Esophagus muscularis mucosa (tissue), 4 donors: ENCODE measurements around the gene MZT1. TPM values are rescaled to one million over a fixed set of nuclear protein-coding genes. Genes with fewer than 3 reads are reported as not detected.

Experiments used
- DNase-seq: peaks from one replicate; pipeline ENCODE4 v3.0.0-alpha.2; 2017; ENCODE audit errors: extremely low spot score
- H3K27ac ChIP-seq, 4 donors: fragments of 200-600 bp; sonication (generic); replicated peaks in 1 of 4; 1 replicate in 3 of 4; 2 replicates in 1 of 4; pipeline ENCODE4 v1.5.1; 2016 to 2019; ENCODE audit warnings: mild to moderate bottlenecking in 1 of 4
- H3K27me3 ChIP-seq, 4 donors: fragments of 200-600 bp; sonication (generic); one replicate each; pipeline versions ENCODE4 v1.5.1 to v1.6.0; 2016 to 2019
- H3K36me3 ChIP-seq, 4 donors: fragments of 200-600 bp; sonication (generic); one replicate each; pipeline ENCODE4 v1.5.1; 2016 to 2019
- H3K4me1 ChIP-seq, 4 donors: fragments of 200-600 bp; sonication (generic); one replicate each; pipeline ENCODE4 v1.5.1; 2016 to 2019
- H3K4me3 ChIP-seq, 4 donors: fragments of 200-600 bp; sonication (generic); 1 replicate in 2 of 4; 2 replicates in 2 of 4; pipeline ENCODE4 v1.5.1; 2016 to 2019; ENCODE audit warnings: mild to moderate bottlenecking in 4 of 4, moderate library complexity in 1 of 4
- H3K9me3 ChIP-seq, 4 donors: fragments of 200-600 bp; sonication (generic); 1 replicate in 3 of 4; 2 replicates in 1 of 4; pipeline ENCODE4 v1.5.1; 2016 to 2019
- EP300 ChIP-seq: sonication (generic); formaldehyde crosslinking; IDR thresholded peaks from one replicate; pipeline ENCODE4 v1.6.1; 2017; ENCODE audit warnings: antibody characterized with exemption
- POLR2A ChIP-seq: fragments of 450-650 bp; IDR thresholded peaks from one replicate; pipeline ENCODE4 v1.6.1; 2017; ENCODE audit warnings: antibody characterized with exemption, moderate library complexity, mild to moderate bottlenecking, low read depth
- POLR2AphosphoS5 ChIP-seq, 2 donors: sonication (generic); formaldehyde crosslinking; IDR thresholded peaks; one replicate each; pipeline ENCODE4 v1.6.1; 2017; ENCODE audit warnings: antibody characterized with exemption in 2 of 2
- WGBS: methylation state at CpG from one replicate; pipeline ENCODE4 v1.1.5; 2018; 5-methylcytosine and 5-hydroxymethylcytosine counted together
- intact Hi-C: fragments of 100-400 bp; cut with DNase I; formaldehyde crosslinking; loops from one replicate; pipeline ENCODE4 v1.15.1; 2023
- total RNA-seq, 4 donors: library from RNA; depleted of rRNA; stranded (reverse); fragments of >200 nt; gene quantifications; one replicate each; pipeline versions ENCODE4 v1.1.0 to v1.2.1, GENCODE V29; 2016
- TF ChIP-seq, protein P1 (sequence below), 3 experiments: fragments of 200-600 bp in 2 of 3; fragments of 450-650 bp in 1 of 3; sonication (generic) in 2 of 3; IDR thresholded peaks; one replicate each; pipeline ENCODE4 v1.5.1; 2017 to 2019; ENCODE audit warnings: antibody characterized with exemption in 3 of 3, mild to moderate bottlenecking in 2 of 3, moderate library complexity in 1 of 3

MZT1 gene
- total RNA-seq, 4 donors from 2014 or later = 5.1 to 8.0 (median 5.8) TPM

GRCh38 chr13:72754111-72754510, 26.7 kb upstream of the MZT1 start:
- Histone ChIP-seq H3K36me3 (peaks cover 43 to 84% (median 66%) of the 10 kb centered on the region in 4 donors), H3K4me3 (no peak overlapping the region), H3K9me3 (no peaks in the 10 kb centered on the region), H3K27ac (no peak overlapping the region), H3K27me3 (no peaks in the 10 kb centered on the region), H3K4me1 (no peaks in the 10 kb centered on the region)
- WGBS = 89% methylated on average over 6 of the region's 6 CpGs
- no peak for DNase-seq
- TF ChIP-seq POLR2AphosphoS5 (IDR thresholded peaks at IDR 0.05) = no peak
- no peak for TF ChIP-seq EP300
- no peak for TF ChIP-seq POLR2A
- TF ChIP-seq, protein P1, sequence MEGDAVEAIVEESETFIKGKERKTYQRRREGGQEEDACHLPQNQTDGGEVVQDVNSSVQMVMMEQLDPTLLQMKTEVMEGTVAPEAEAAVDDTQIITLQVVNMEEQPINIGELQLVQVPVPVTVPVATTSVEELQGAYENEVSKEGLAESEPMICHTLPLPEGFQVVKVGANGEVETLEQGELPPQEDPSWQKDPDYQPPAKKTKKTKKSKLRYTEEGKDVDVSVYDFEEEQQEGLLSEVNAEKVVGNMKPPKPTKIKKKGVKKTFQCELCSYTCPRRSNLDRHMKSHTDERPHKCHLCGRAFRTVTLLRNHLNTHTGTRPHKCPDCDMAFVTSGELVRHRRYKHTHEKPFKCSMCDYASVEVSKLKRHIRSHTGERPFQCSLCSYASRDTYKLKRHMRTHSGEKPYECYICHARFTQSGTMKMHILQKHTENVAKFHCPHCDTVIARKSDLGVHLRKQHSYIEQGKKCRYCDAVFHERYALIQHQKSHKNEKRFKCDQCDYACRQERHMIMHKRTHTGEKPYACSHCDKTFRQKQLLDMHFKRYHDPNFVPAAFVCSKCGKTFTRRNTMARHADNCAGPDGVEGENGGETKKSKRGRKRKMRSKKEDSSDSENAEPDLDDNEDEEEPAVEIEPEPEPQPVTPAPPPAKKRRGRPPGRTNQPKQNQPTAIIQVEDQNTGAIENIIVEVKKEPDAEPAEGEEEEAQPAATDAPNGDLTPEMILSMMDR (IDR thresholded peaks at IDR 0.05) = no peak
- intact Hi-C loops = no loop called here

GRCh38 chr13:72751220-72751619, 23.8 kb upstream of the MZT1 start:
- Histone ChIP-seq H3K9me3 (no peaks in the 10 kb centered on the region), H3K4me1 (no peaks in the 10 kb centered on the region), H3K4me3 (no peak overlapping the region), H3K27ac (no peak overlapping the region), H3K36me3 (peaks cover 27 to 74% (median 53%) of the 10 kb centered on the region in 4 donors), H3K27me3 (no peaks in the 10 kb centered on the region)
- intact Hi-C loops = no loop called here
- DNase-seq = no peak
- TF ChIP-seq EP300 = no peak
- TF ChIP-seq, protein P1 (IDR thresholded peaks at IDR 0.05) = no peak
- TF ChIP-seq POLR2AphosphoS5 (IDR thresholded peaks at IDR 0.05) = no peak
- no peak for TF ChIP-seq POLR2A

DNA sequence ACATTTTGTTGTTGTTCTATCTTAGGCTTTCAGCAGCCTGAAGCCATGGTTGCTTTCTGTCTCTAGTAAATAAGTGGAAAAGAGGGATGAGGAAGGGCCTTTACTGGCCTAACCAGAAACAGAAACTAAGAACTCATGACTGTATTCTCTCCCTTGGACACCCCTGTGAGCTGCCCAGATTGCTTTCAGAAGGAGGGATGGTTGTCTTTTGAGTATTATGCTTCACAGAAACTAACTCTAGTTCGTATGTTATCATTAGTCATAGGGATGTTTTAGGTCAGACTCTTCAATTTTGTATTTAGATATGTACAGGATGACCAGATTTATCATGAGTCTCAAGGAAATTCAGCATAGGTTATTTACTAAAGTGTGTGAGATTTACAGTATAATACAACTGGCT, 17.8 kb upstream of the MZT1 start:
- intact Hi-C loops = no loop called here
- 77% methylated on average over 1 of the region's 1 CpG for WGBS

DNA sequence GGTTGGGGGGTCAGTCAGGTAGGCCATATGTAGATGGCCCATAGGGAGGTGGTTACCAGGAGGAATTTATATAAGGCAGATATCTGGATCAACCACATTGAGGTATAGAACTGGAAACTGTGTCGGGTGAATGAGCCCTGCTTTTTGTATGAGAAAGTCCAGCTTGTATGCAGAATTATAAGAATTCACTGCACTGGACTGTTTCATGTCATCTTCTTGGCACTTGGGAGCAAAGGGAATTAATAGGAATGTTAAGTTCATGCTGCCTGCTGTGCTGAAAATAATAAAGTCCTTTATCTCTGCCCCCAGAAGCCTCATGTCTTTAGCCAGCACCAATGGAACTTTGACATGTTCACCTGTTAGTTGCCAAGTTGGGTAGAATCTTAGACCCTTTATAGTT, 12.6 kb upstream of the MZT1 start:
- Histone ChIP-seq H3K36me3 (peaks cover 0 to 17% (median 8%) of the 10 kb centered on the region in 4 donors), H3K27me3 (no peaks in the 10 kb centered on the region), H3K4me1 (no peaks in the 10 kb centered on the region), H3K4me3 (no peak overlapping the region), H3K9me3 (no peaks in the 10 kb centered on the region), H3K27ac (no peak overlapping the region)
- DNase-seq = no peak
- intact Hi-C loops = no loop called here
- WGBS = 50% methylated on average over 1 of the region's 1 CpG
- TF ChIP-seq EP300 (no peak), POLR2A (no peak), POLR2AphosphoS5 (IDR thresholded peaks at IDR 0.05) (no peak)
- TF ChIP-seq, protein P1 (IDR thresholded peaks at IDR 0.05) = no peak

More for the DNA sequence above, 17.8 kb upstream of the MZT1 start:
- Histone ChIP-seq H3K9me3 (no peaks in the 10 kb centered on the region), H3K27ac (no peak overlapping the region), H3K4me3 (no peak overlapping the region), H3K27me3 (no peaks in the 10 kb centered on the region), H3K4me1 (no peaks in the 10 kb centered on the region), H3K36me3 (peaks cover 5 to 43% (median 22%) of the 10 kb centered on the region in 4 donors)
- TF ChIP-seq, protein P1 (IDR thresholded peaks at IDR 0.05) = no peak
- no peak for TF ChIP-seq EP300
- no peak for TF ChIP-seq POLR2AphosphoS5 (IDR thresholded peaks at IDR 0.05)
- TF ChIP-seq POLR2A = no peak
- DNase-seq = no peak

DNA sequence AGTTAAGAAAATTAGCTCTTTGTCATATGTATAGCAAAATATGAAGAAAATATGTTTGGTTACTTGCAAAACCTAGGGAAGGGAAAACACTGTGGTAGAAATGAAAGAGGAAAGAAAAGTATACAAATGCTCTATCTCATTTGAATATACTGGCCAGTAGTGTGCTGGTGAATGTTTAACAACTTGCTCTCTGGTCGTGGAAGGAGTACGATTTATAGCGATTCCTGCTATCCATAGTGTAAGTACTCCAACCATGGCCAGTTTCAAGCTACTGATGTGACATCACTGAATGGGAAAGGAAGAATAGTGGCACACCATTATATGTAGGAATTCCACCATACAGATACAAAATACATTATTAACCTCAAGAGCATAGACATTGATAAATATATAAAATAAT, 9.6 kb upstream of the MZT1 start:
- no peak overlapping the region for H3K27ac ChIP-seq
- no peaks in the 10 kb centered on the region for H3K4me1 ChIP-seq
- H3K9me3 ChIP-seq = no peaks in the 10 kb centered on the region
- H3K36me3 ChIP-seq = peaks cover 0 to 3% (median 0%) of the 10 kb centered on the region in 4 donors
- no peak for TF ChIP-seq EP300
- TF ChIP-seq POLR2AphosphoS5 (IDR thresholded peaks at IDR 0.05) = no peak
- TF ChIP-seq POLR2A = no peak
- TF ChIP-seq, protein P1 (IDR thresholded peaks at IDR 0.05) = no peak
- no peak for DNase-seq
- no peaks in the 10 kb centered on the region for H3K27me3 ChIP-seq
- no peak overlapping the region for H3K4me3 ChIP-seq
- intact Hi-C loops = no loop called here
- 97% methylated on average over 3 of the region's 3 CpGs for WGBS
